CD14-positive monocyte (primary cell): ENCODE results near the gene DPCD. TPM values are rescaled to one million over a fixed set of nuclear protein-coding genes. Genes with fewer than 3 reads are reported as not detected.
A peak's percentile ranks its signal among the peaks of the same experiment; 100 is the strongest.

Experiments
- DNase-seq, 3 donors: peaks; one replicate each; pipeline ENCODE4 v3.0.0-alpha.2; 2011 to 2022
- H2AFZ ChIP-seq: 2 replicates; pipeline ENCODE4 v1.6.0; 2012; ENCODE audit warnings: mild to moderate bottlenecking, low read depth, low read length, inconsistent platforms; ENCODE audit not compliant: insufficient read depth, poor library complexity, severe bottlenecking
- H3K27ac ChIP-seq, 2 donors: 1 replicate in 1 of 2; 2 replicates in 1 of 2; pipeline ENCODE4 v1.5.1; 2012 to 2013; ENCODE audit warnings: low read length in 2 of 2, control low read depth in 1 of 2, inconsistent platforms in 1 of 2, low read depth in 1 of 2, mild to moderate bottlenecking in 1 of 2
- H3K27me3 ChIP-seq, 2 donors: one replicate each; pipeline versions ENCODE4 v1.6.0 to v1.6.1; 2011 to 2013; ENCODE audit warnings: low read length in 2 of 2; ENCODE audit not compliant: control insufficient read depth in 2 of 2, insufficient read depth in 2 of 2
- H3K36me3 ChIP-seq, 2 donors: replicated peaks in 1 of 2; 1 replicate in 1 of 2; 2 replicates in 1 of 2; pipeline versions ENCODE4 v1.5.1 to v1.6.1; 2012 to 2013; ENCODE audit warnings: low read length in 2 of 2, control low read depth in 1 of 2, inconsistent platforms in 1 of 2, mild to moderate bottlenecking in 1 of 2; ENCODE audit not compliant: insufficient read depth in 2 of 2, control insufficient read depth in 1 of 2
- H3K4me1 ChIP-seq, 2 donors: 1 replicate in 1 of 2; 2 replicates in 1 of 2; pipeline versions ENCODE4 v1.5.1 to v1.6.1; 2012 to 2013; ENCODE audit warnings: low read length in 2 of 2, control low read depth in 1 of 2, inconsistent platforms in 1 of 2, mild to moderate bottlenecking in 1 of 2, moderate library complexity in 1 of 2; ENCODE audit not compliant: insufficient read depth in 2 of 2, control insufficient read depth in 1 of 2
- H3K4me2 ChIP-seq: replicated peaks from 2 replicates; pipeline ENCODE3; 2012; ENCODE audit warnings: low read length, moderate library complexity, mild to moderate bottlenecking; ENCODE audit not compliant: poor library complexity, severe bottlenecking; ENCODE audit errors: extremely low read depth
- H3K4me3 ChIP-seq, 3 experiments: fragments of 200-600 bp in 1 of 3; sonication (generic) in 1 of 3; replicated peaks in 1 of 3; 1 replicate in 2 of 3; 2 replicates in 1 of 3; pipeline ENCODE4 v1.5.1; 2011 to 2013; ENCODE audit warnings: low read length in 3 of 3, mild to moderate bottlenecking in 3 of 3, control low read depth in 2 of 3, low read depth in 2 of 3, inconsistent platforms in 1 of 3, moderate library complexity in 1 of 3
- H3K79me2 ChIP-seq: 2 replicates; pipeline ENCODE4 v1.6.0; 2012; ENCODE audit warnings: mild to moderate bottlenecking, control low read depth, inconsistent platforms, low read length, moderate library complexity; ENCODE audit not compliant: insufficient read depth
- H3K9ac ChIP-seq: 2 replicates; pipeline ENCODE4 v1.6.0; 2017; ENCODE audit warnings: low read length, mild to moderate bottlenecking; ENCODE audit not compliant: insufficient read depth, poor library complexity, severe bottlenecking
- H3K9me3 ChIP-seq, 2 donors: replicated peaks in 1 of 2; 1 replicate in 1 of 2; 2 replicates in 1 of 2; pipeline versions ENCODE4 v1.5.1 to v1.6.1; 2012 to 2013; ENCODE audit warnings: low read length in 2 of 2, control low read depth in 1 of 2; ENCODE audit not compliant: control insufficient read depth in 1 of 2, insufficient read depth in 1 of 2
- H4K20me1 ChIP-seq: 2 replicates; pipeline ENCODE4 v1.6.0; 2012; ENCODE audit warnings: mild to moderate bottlenecking, low read length, control low read depth, moderate library complexity; ENCODE audit not compliant: insufficient read depth
- H3K27ac Mint-ChIP-seq, 7 donors: one replicate each; pipeline ENCODE4 v1.8.0; 2020; ENCODE audit warnings: mild to moderate bottlenecking in 7 of 7, mixed read lengths in 7 of 7, moderate library complexity in 6 of 7, inconsistent platforms in 2 of 7
- H3K27me3 Mint-ChIP-seq, 3 donors: one replicate each; pipeline ENCODE4 v1.8.0; 2021 to 2022; ENCODE audit warnings: low read depth in 3 of 3, mild to moderate bottlenecking in 3 of 3, mixed read lengths in 3 of 3, moderate library complexity in 3 of 3, inconsistent platforms in 1 of 3
- H3K36me3 Mint-ChIP-seq, 2 donors: one replicate each; pipeline ENCODE4 v1.8.0; 2020; ENCODE audit warnings: mixed read lengths in 2 of 2, inconsistent platforms in 1 of 2, mild to moderate bottlenecking in 1 of 2
- H3K4me1 Mint-ChIP-seq: one replicate; pipeline ENCODE4 v1.8.0; 2020; ENCODE audit warnings: mild to moderate bottlenecking, mixed read lengths
- H3K4me3 Mint-ChIP-seq, 2 donors: one replicate each; pipeline ENCODE4 v1.8.0; 2020; ENCODE audit warnings: mild to moderate bottlenecking in 2 of 2, mixed read lengths in 2 of 2, moderate library complexity in 1 of 2
- H3K9me3 Mint-ChIP-seq, 7 donors: one replicate each; pipeline ENCODE4 v1.8.0; 2020 to 2022; ENCODE audit warnings: mixed read lengths in 7 of 7, mild to moderate bottlenecking in 6 of 7, moderate library complexity in 6 of 7, inconsistent platforms in 2 of 7
- CTCF ChIP-seq: fragments of 200-600 bp; IDR thresholded peaks from one replicate; pipeline ENCODE4 v1.8.0; 2022; ENCODE audit warnings: antibody characterized with exemption, mild to moderate bottlenecking
- WGBS: methylation state at CpG from one replicate; pipeline ENCODE4 v1.1.5; 2013; ENCODE audit warnings: missing lambda C conversion rate; ENCODE audit not compliant: insufficient coverage; 5-methylcytosine and 5-hydroxymethylcytosine counted together
- intact Hi-C, 2 donors: fragments of 100-400 bp; cut with micrococcal nuclease; formaldehyde crosslinking; loops; one replicate each; pipeline versions ENCODE4 v1.15.0 to v1.15.1; 2023
- polyA plus RNA-seq, 3 donors: library from polyadenylated mRNA; depleted of rRNA in 1 of 3; unstranded in 2 of 3; stranded (reverse) in 1 of 3; fragments of 300-500 nt in 2 of 3; fragments of >200 nt in 1 of 3; fragmentation: Illumina TruSeq in 2 of 3; gene quantifications; 1 replicate in 2 of 3; 2 replicates in 1 of 3; pipeline ENCODE4 v1.2.3, GENCODE V29; 2012 to 2021

Gene DPCD
- polyA plus RNA-seq, 3 donors: 8.6 to 17.0 (median 9.0) TPM

GRCh38 chr10:101601541-101601940, 13.4 kb downstream of the DPCD start:
- no peak for DNase-seq
- TF ChIP-seq CTCF: no peak

GRCh38 chr10:101602761-101603398, 14.8 kb downstream of the DPCD start:
- H3K27ac ChIP-seq: no peak overlapping the region
- WGBS: 33% methylated on average over 1 of the region's 6 CpGs
- no peak overlapping the region for H3K4me3 Mint-ChIP-seq
- DNase-seq: peak; percentile 43 to 58 (median 48)
- H3K9me3 ChIP-seq: no peaks in the 10 kb centered on the region
- H3K27me3 ChIP-seq: no peaks in the 10 kb centered on the region
- peaks cover 3% of the 10 kb centered on the region for H4K20me1 ChIP-seq
- H3K27me3 Mint-ChIP-seq: peaks cover 0 to 1% (median 0%) of the 10 kb centered on the region in 3 donors
- H3K4me1 ChIP-seq: no peaks in the 10 kb centered on the region
- H3K4me1 Mint-ChIP-seq: no peaks in the 10 kb centered on the region
- peak; percentile 92 for TF ChIP-seq CTCF
- peaks cover 23 to 45% of the 10 kb centered on the region in 2 donors for H3K36me3 ChIP-seq
- H3K27ac Mint-ChIP-seq: peak overlapping the region in 1 of 7 donors; percentile 70
- intact Hi-C loops: loop anchor here (5.0 kb wide), 1 partner anchor 179 kb away; the partner anchor contains the start of gene NPM3 (in 2 of the 2)
- peaks cover 0 to 1% (median 0%) of the 10 kb centered on the region in 7 donors for H3K9me3 Mint-ChIP-seq
- peaks cover 37 to 45% of the 10 kb centered on the region in 2 donors for H3K36me3 Mint-ChIP-seq
- no peak overlapping the region for H3K4me2 ChIP-seq
- H2AFZ ChIP-seq: no peak overlapping the region
- H3K4me3 ChIP-seq: no peak overlapping the region
- no peaks in the 10 kb centered on the region for H3K79me2 ChIP-seq
- H3K9ac ChIP-seq: no peak overlapping the region

More at GRCh38 chr10:101601541-101601940, 13.4 kb downstream of the DPCD start:
- Histone ChIP-seq H3K4me2 (no peak overlapping the region), H3K4me3 (no peak overlapping the region), H2AFZ (no peak overlapping the region), H3K36me3 (peaks cover 17 to 32% of the 10 kb centered on the region in 2 donors), H3K27ac (no peak overlapping the region), H3K27me3 (no peaks in the 10 kb centered on the region), H3K9me3 (no peaks in the 10 kb centered on the region), H4K20me1 (peaks cover 3% of the 10 kb centered on the region), H3K79me2 (no peaks in the 10 kb centered on the region), H3K9ac (no peak overlapping the region), H3K4me1 (no peaks in the 10 kb centered on the region)
- 20% methylated on average over 1 of the region's 1 CpG for WGBS
- no peak overlapping the region for H3K4me3 Mint-ChIP-seq
- intact Hi-C loops: loop anchor here (5.0 kb wide), 1 partner anchor 181 kb away; the partner anchor contains the start of gene NPM3 (in 2 of the 2)
- peaks cover 31 to 32% of the 10 kb centered on the region in 2 donors for H3K36me3 Mint-ChIP-seq
- H3K4me1 Mint-ChIP-seq: no peaks in the 10 kb centered on the region
- no peak overlapping the region for H3K27ac Mint-ChIP-seq
- H3K27me3 Mint-ChIP-seq: peaks cover 0 to 1% (median 0%) of the 10 kb centered on the region in 3 donors
- H3K9me3 Mint-ChIP-seq: peaks cover 0 to 1% (median 0%) of the 10 kb centered on the region in 7 donors
